Retinal pigment epithelial cell (primary cell): ENCODE measurements around the gene CAGE1.
"Not testable (repeated sequence)": the region's sequence is repeated elsewhere in the genome, so short reads cannot be mapped to it uniquely, and the experiment has no call there.

Source experiments
- DNase-seq: peaks from one replicate; pipeline ENCODE4 v3.0.0-alpha.2; 2010; ENCODE audit warnings: low read depth
- H3K4me3 ChIP-seq: 2 replicates; pipeline ENCODE4 v1.5.1; 2011; ENCODE audit warnings: mild to moderate bottlenecking, low read length, control low read depth, moderate library complexity
- CTCF ChIP-seq: conservative IDR thresholded peaks from 2 replicates; pipeline ENCODE4 v1.5.1; 2011; ENCODE audit warnings: low read depth, low read length, control low read depth, inconsistent platforms

CAGE1 gene

GRCh38 chr6:7367408-7367807, 22.1 kb downstream of the CAGE1 start:
- DNase-seq, result no peak
- H3K4me3 ChIP-seq, result no peak overlapping the region
- no peak for TF ChIP-seq CTCF

- not testable (repeated sequence) for H3K4me3 ChIP-seq, DNase-seq
These were observed 37.6 kb downstream of the CAGE1 start for GRCh38 chr6:7351916-7352315.

- not testable (repeated sequence) for H3K4me3 ChIP-seq, DNase-seq
These were observed 39.0 kb downstream of the CAGE1 start for GRCh38 chr6:7350591-7350990.

GRCh38 chr6:7347551-7347997, 42.0 kb downstream of the CAGE1 start:
- peak; percentile 12 for DNase-seq
- H3K4me3 ChIP-seq, result not testable (repeated sequence)

- DNase-seq, H3K4me3 ChIP-seq: not testable (repeated sequence)
These were observed 44.6 kb downstream of the CAGE1 start for GRCh38 chr6:7344773-7345450.

- no peak for TF ChIP-seq CTCF
- no peak for DNase-seq
These were observed 45.7 kb downstream of the CAGE1 start for GRCh38 chr6:7343546-7344475.

GRCh38 chr6:7341989-7342742, 47.4 kb downstream of the CAGE1 start:
- no peak overlapping the region for H3K4me3 ChIP-seq
- no peak for DNase-seq
- TF ChIP-seq CTCF, result no peak

More at GRCh38 chr6:7343546-7344475, 45.7 kb downstream of the CAGE1 start:
- no peak overlapping the region for H3K4me3 ChIP-seq

GRCh38 chr6:7341271-7341670, 48.3 kb downstream of the CAGE1 start:
- TF ChIP-seq CTCF, result no peak
- no peak for DNase-seq
- no peak overlapping the region for H3K4me3 ChIP-seq
